Fibroblast of lung (primary cell): Measurements from ENCODE around the gene DLG4. TPM values are rescaled to one million over a fixed set of nuclear protein-coding genes. Genes with fewer than 3 reads are reported as not detected.

Experiments used
- DNase-seq, 2 donors: peaks; one replicate each; pipeline versions ENCODE4 v3.0.0 to v3.0.0-alpha.2; 2010; ENCODE audit warnings: low read depth in 2 of 2
- H2AFZ ChIP-seq: 2 replicates; pipeline ENCODE4 v1.5.1; 2012; ENCODE audit warnings: low read length, control low read depth, inconsistent platforms
- H3K27ac ChIP-seq: 2 replicates; pipeline ENCODE4 v1.5.1; 2011; ENCODE audit warnings: low read length, control low read depth; ENCODE audit not compliant: insufficient read depth
- H3K27me3 ChIP-seq: 2 replicates; pipeline ENCODE4 v1.5.1; 2011; ENCODE audit warnings: mild to moderate bottlenecking, low read length; ENCODE audit not compliant: control insufficient read depth, insufficient read depth
- H3K36me3 ChIP-seq: 2 replicates; pipeline ENCODE4 v1.5.1; 2011; ENCODE audit warnings: low read length; ENCODE audit not compliant: control insufficient read depth, insufficient read depth
- H3K4me1 ChIP-seq: 2 replicates; pipeline ENCODE4 v1.5.1; 2011; ENCODE audit warnings: low read length; ENCODE audit not compliant: control insufficient read depth, insufficient read depth; ENCODE audit errors: extremely low read depth
- H3K4me2 ChIP-seq: 2 replicates; pipeline ENCODE4 v1.5.1; 2011; ENCODE audit warnings: low read length, control low read depth; ENCODE audit not compliant: insufficient read depth; ENCODE audit errors: extremely low read depth
- H3K4me3 ChIP-seq, 4 experiments: fragments of 200-600 bp in 1 of 4; sonication (generic) in 1 of 4; replicated peaks in 1 of 4; 2 replicates each; pipeline ENCODE4 v1.5.1; 2011 to 2016; ENCODE audit warnings: low read length in 4 of 4, low read depth in 3 of 4, mild to moderate bottlenecking in 3 of 4, control low read depth in 2 of 4, inconsistent platforms in 1 of 4, mixed read lengths in 1 of 4; ENCODE audit not compliant: insufficient read depth in 1 of 4; ENCODE audit errors: control extremely low read depth in 1 of 4
- H3K79me2 ChIP-seq: 2 replicates; pipeline ENCODE4 v1.5.1; 2012; ENCODE audit warnings: mild to moderate bottlenecking, low read length, inconsistent platforms; ENCODE audit not compliant: control insufficient read depth, insufficient read depth
- H3K9ac ChIP-seq: 2 replicates; pipeline ENCODE4 v1.5.1; 2011; ENCODE audit warnings: mild to moderate bottlenecking, low read length, control low read depth; ENCODE audit not compliant: insufficient read depth
- H3K9me3 ChIP-seq: 2 replicates; pipeline ENCODE4 v1.5.1; 2012; ENCODE audit warnings: low read depth, low read length; ENCODE audit not compliant: control insufficient read depth, insufficient read depth
- H4K20me1 ChIP-seq: 2 replicates; pipeline ENCODE4 v1.5.1; 2011; ENCODE audit warnings: low read length; ENCODE audit not compliant: control insufficient read depth, insufficient read depth; ENCODE audit errors: extremely low read depth
- EZH2 ChIP-seq: IDR thresholded peaks from 2 replicates; pipeline ENCODE4 v1.5.1; 2012; ENCODE audit warnings: low read length, control low read depth, mild to moderate bottlenecking; ENCODE audit errors: missing control alignments
- polyA plus RNA-seq, 2 donors: library from polyadenylated mRNA; depleted of rRNA in 1 of 2; stranded (reverse) in 1 of 2; unstranded in 1 of 2; fragments of >200 nt; gene quantifications; 2 replicates each; pipeline ENCODE4 v1.2.1, GENCODE V29; 2011 to 2012; ENCODE audit warnings: missing spikeins in 1 of 2
- total RNA-seq: library from RNA; depleted of rRNA; stranded (reverse); fragments of >200 nt; gene quantifications from 2 replicates; pipeline ENCODE4 v1.2.1, GENCODE V29; 2014
- TF ChIP-seq, protein P1 (sequence below), 2 donors: IDR thresholded peaks in 1 of 2; conservative IDR thresholded peaks in 1 of 2; 1 replicate in 1 of 2; 2 replicates in 1 of 2; pipeline ENCODE4 v1.5.1; 2011 to 2012; ENCODE audit warnings: low read length in 2 of 2, control low read depth in 1 of 2, inconsistent platforms in 1 of 2, low read depth in 1 of 2, mild to moderate bottlenecking in 1 of 2

DLG4 gene
- total and polyA plus RNA-seq, 2 donors (not counting 1 experiment from before 2014, with no cell fraction given) = 11.3 to 22.0 TPM

- Histone ChIP-seq H3K27ac (peak overlapping the region; percentile 89), H3K79me2 (peaks cover 32% of the 10 kb centered on the region), H3K27me3 (no peaks in the 10 kb centered on the region), H2AFZ (no peak overlapping the region), H3K36me3 (no peaks in the 10 kb centered on the region), H3K4me3 (peak overlapping the region; percentile 40 to 78 (median 56)), H3K9ac (peak overlapping the region; percentile 72), H3K4me2 (peak overlapping the region; percentile 76), H3K4me1 (peaks cover 10% of the 10 kb centered on the region), H4K20me1 (no peaks in the 10 kb centered on the region), H3K9me3 (no peaks in the 10 kb centered on the region)
- no peak for TF ChIP-seq EZH2
- TF ChIP-seq, protein P1, sequence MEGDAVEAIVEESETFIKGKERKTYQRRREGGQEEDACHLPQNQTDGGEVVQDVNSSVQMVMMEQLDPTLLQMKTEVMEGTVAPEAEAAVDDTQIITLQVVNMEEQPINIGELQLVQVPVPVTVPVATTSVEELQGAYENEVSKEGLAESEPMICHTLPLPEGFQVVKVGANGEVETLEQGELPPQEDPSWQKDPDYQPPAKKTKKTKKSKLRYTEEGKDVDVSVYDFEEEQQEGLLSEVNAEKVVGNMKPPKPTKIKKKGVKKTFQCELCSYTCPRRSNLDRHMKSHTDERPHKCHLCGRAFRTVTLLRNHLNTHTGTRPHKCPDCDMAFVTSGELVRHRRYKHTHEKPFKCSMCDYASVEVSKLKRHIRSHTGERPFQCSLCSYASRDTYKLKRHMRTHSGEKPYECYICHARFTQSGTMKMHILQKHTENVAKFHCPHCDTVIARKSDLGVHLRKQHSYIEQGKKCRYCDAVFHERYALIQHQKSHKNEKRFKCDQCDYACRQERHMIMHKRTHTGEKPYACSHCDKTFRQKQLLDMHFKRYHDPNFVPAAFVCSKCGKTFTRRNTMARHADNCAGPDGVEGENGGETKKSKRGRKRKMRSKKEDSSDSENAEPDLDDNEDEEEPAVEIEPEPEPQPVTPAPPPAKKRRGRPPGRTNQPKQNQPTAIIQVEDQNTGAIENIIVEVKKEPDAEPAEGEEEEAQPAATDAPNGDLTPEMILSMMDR (conservative IDR thresholded peaks at IDR 0.05 in 1 of 2, IDR thresholded peaks at IDR 0.05 in 1 of 2; ENCODE audit: low read depth in 1 of 2, low read length in 2 of 2) = peak; percentile 58 to 70
- DNase-seq = peak; percentile 95 to 96
Measured at GRCh38 chr17:7214300-7215135, 5.1 kb downstream of the DLG4 start.

- Histone ChIP-seq H3K9ac (peak overlapping the region; percentile 72), H3K79me2 (peaks cover 35% of the 10 kb centered on the region), H3K27me3 (no peaks in the 10 kb centered on the region), H4K20me1 (no peaks in the 10 kb centered on the region), H3K27ac (peak overlapping the region; percentile 89), H3K4me2 (peak overlapping the region; percentile 76), H3K4me1 (peaks cover 10% of the 10 kb centered on the region), H2AFZ (no peak overlapping the region), H3K36me3 (no peaks in the 10 kb centered on the region), H3K4me3 (peak overlapping the region; percentile 33 to 78 (median 56)), H3K9me3 (no peaks in the 10 kb centered on the region)
- DNase-seq = peak; percentile 77 to 87
- no peak for TF ChIP-seq EZH2
- TF ChIP-seq, protein P1 (conservative IDR thresholded peaks at IDR 0.05 in 1 of 2, IDR thresholded peaks at IDR 0.05 in 1 of 2; ENCODE audit: low read depth in 1 of 2, low read length in 2 of 2) = peak; percentile 26 to 53
Measured at GRCh38 chr17:7213895-7214299, 5.7 kb downstream of the DLG4 start.

GRCh38 chr17:7211491-7212273 lies 8.0 kb downstream of the DLG4 start:
- Histone ChIP-seq H3K4me1 (peaks cover 9% of the 10 kb centered on the region), H3K4me3 (peak overlapping the region in 1 of 4 experiments; percentile 37), H2AFZ (no peak overlapping the region), H3K9me3 (no peaks in the 10 kb centered on the region), H4K20me1 (no peaks in the 10 kb centered on the region), H3K27ac (no peak overlapping the region), H3K9ac (no peak overlapping the region), H3K36me3 (no peaks in the 10 kb centered on the region), H3K4me2 (peak overlapping the region; percentile 40), H3K79me2 (peaks cover 31% of the 10 kb centered on the region), H3K27me3 (no peaks in the 10 kb centered on the region)
- DNase-seq = no peak
- TF ChIP-seq, protein P1 (conservative IDR thresholded peaks at IDR 0.05 in 1 of 2, IDR thresholded peaks at IDR 0.05 in 1 of 2; ENCODE audit: low read depth in 1 of 2, low read length in 2 of 2) = no peak
- TF ChIP-seq EZH2 = no peak
